GM12878 (cell line): Measurements from ENCODE around the gene PTGR2.

Experiments
- BRCA1 ChIP-seq: IDR thresholded peaks from 2 replicates; pipeline ENCODE4 v1.6.1; 2011; ENCODE audit warnings: low read depth, low read length, improper control_type of control experiment
- TF ChIP-seq, protein P1 (sequence below): IDR thresholded peaks from 2 replicates; pipeline ENCODE4 v1.6.1; 2011; ENCODE audit warnings: low read depth, low read length, improper control_type of control experiment, borderline replicate concordance
- TF ChIP-seq, protein P2 (sequence below), 3 experiments: IDR thresholded peaks in 2 of 3; conservative IDR thresholded peaks in 1 of 3; 2 replicates each; pipeline ENCODE4 v1.5.1; 2011; ENCODE audit warnings: low read depth in 3 of 3, low read length in 3 of 3, mild to moderate bottlenecking in 3 of 3, control low read depth in 2 of 3, moderate library complexity in 2 of 3, inconsistent platforms in 1 of 3, mixed read lengths in 1 of 3; ENCODE audit not compliant: control insufficient read depth in 2 of 3, insufficient read depth in 1 of 3; ENCODE audit errors: extremely low read depth in 1 of 3

DNA sequence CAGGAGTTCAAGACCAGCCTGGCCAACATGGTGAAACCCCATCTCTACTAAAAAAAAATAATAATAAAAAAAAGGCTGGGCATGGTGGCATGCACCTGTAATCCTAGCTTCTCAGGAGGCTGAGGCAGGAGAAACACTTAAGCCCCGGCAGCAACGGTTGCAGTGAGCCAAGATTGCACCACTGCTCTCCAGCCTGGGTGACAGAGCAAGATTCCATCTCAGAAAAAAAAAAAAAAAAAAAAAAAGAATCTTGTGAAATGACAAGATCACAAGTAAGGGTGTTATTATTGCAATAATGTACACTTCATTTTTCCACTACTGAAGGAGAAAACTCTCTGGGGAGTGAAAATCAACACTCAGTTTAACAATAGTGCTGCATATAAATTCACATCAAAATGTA, 8.8 kb upstream of the PTGR2 start:
- TF ChIP-seq, protein P1, sequence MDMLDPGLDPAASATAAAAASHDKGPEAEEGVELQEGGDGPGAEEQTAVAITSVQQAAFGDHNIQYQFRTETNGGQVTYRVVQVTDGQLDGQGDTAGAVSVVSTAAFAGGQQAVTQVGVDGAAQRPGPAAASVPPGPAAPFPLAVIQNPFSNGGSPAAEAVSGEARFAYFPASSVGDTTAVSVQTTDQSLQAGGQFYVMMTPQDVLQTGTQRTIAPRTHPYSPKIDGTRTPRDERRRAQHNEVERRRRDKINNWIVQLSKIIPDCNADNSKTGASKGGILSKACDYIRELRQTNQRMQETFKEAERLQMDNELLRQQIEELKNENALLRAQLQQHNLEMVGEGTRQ: no peak
- TF ChIP-seq, protein P2, sequence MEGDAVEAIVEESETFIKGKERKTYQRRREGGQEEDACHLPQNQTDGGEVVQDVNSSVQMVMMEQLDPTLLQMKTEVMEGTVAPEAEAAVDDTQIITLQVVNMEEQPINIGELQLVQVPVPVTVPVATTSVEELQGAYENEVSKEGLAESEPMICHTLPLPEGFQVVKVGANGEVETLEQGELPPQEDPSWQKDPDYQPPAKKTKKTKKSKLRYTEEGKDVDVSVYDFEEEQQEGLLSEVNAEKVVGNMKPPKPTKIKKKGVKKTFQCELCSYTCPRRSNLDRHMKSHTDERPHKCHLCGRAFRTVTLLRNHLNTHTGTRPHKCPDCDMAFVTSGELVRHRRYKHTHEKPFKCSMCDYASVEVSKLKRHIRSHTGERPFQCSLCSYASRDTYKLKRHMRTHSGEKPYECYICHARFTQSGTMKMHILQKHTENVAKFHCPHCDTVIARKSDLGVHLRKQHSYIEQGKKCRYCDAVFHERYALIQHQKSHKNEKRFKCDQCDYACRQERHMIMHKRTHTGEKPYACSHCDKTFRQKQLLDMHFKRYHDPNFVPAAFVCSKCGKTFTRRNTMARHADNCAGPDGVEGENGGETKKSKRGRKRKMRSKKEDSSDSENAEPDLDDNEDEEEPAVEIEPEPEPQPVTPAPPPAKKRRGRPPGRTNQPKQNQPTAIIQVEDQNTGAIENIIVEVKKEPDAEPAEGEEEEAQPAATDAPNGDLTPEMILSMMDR (IDR thresholded peaks at IDR 0.05 in 2 of 3, conservative IDR thresholded peaks at IDR 0.05 in 1 of 3; ENCODE audit: control insufficient read depth in 2 of 3, extremely low read depth in 1 of 3, insufficient read depth in 1 of 3, low read depth in 3 of 3, low read length in 3 of 3): no peak
- no peak for TF ChIP-seq BRCA1
